ENCODE data around the gene CSTPP1. TPM values are rescaled to one million over a fixed set of nuclear protein-coding genes. Genes with fewer than 3 reads are reported as not detected.

CSTPP1 gene
- polyA plus RNA-seq, 1 donor (not counting 4 experiments of a cell fraction or from before 2014, with no cell fraction given): 20.0 TPM

GRCh38 chr11:47155879-47156278 lies 219.3 kb downstream of the CSTPP1 start:
- Histone ChIP-seq H3K4me1 (ENCODE audit: control insufficient read depth, extremely low read depth, insufficient read depth, low read length) (peaks cover 9% of the 10 kb centered on the region), H2AFZ (ENCODE audit: control insufficient read depth, low read length) (no peak overlapping the region), H3K9me3 (ENCODE audit: control insufficient read depth, low read depth, low read length) (no peaks in the 10 kb centered on the region), H3K9me1 (ENCODE audit: control insufficient read depth, extremely low read depth, insufficient read depth, low read length) (no peaks in the 10 kb centered on the region), H3K4me2 (ENCODE audit: control insufficient read depth, extremely low read depth, insufficient read depth, low read depth, low read length) (no peak overlapping the region), H3K79me2 (ENCODE audit: control insufficient read depth, insufficient read depth, low read length) (no peaks in the 10 kb centered on the region), H3K36me3 (ENCODE audit: control insufficient read depth in 2 of 2, extremely low read depth in 1 of 2, insufficient read depth in 2 of 2, low read length in 2 of 2) (peaks cover 2 to 4% of the 10 kb centered on the region in 2 experiments), H3K27me3 (ENCODE audit: control insufficient read depth, extremely low read depth, insufficient read depth, low read length) (no peaks in the 10 kb centered on the region), H4K20me1 (ENCODE audit: control insufficient read depth, extremely low read depth, insufficient read depth, low read length) (no peaks in the 10 kb centered on the region), H3K9ac (ENCODE audit: control insufficient read depth, extremely low read depth, insufficient read depth, low read length) (no peak overlapping the region), H3K27ac (ENCODE audit: control insufficient read depth, insufficient read depth, low read length) (no peak overlapping the region), H3K4me3 (ENCODE audit: control insufficient read depth in 2 of 3, extremely low read depth in 1 of 3, insufficient read depth in 2 of 3, low read depth in 1 of 3, low read length in 3 of 3) (no peak overlapping the region)
- no peak for FAIRE-seq
- dilution Hi-C loops (cut with MboI; ENCODE audit: extremely low pct_ligation_motif_present, low sequenced_read_pairs): no loop called here
- TF ChIP-seq CTCF (optimal IDR thresholded peaks at IDR 0.05 in 1 of 3, IDR thresholded peaks at IDR 0.05 in 1 of 3, conservative IDR thresholded peaks at IDR 0.05 in 1 of 3; ENCODE audit: extremely low read depth in 1 of 3, insufficient read depth in 2 of 3, low read length in 3 of 3) (no peak), EZH2 (IDR thresholded peaks at IDR 0.05; ENCODE audit: low read length) (no peak)
- DNase-seq (ENCODE audit: low read depth, low spot score): no peak

GRCh38 chr11:47156333-47156732 lies 219.8 kb downstream of the CSTPP1 start:
- H3K27ac ChIP-seq (ENCODE audit: control insufficient read depth, insufficient read depth, low read length): no peak overlapping the region
- no peaks in the 10 kb centered on the region for H3K79me2 ChIP-seq (ENCODE audit: control insufficient read depth, insufficient read depth, low read length)
- H2AFZ ChIP-seq (ENCODE audit: control insufficient read depth, low read length): no peak overlapping the region
- no peaks in the 10 kb centered on the region for H3K27me3 ChIP-seq (ENCODE audit: control insufficient read depth, extremely low read depth, insufficient read depth, low read length)
- no peak overlapping the region for H3K4me2 ChIP-seq (ENCODE audit: control insufficient read depth, extremely low read depth, insufficient read depth, low read depth, low read length)
- FAIRE-seq (no peak), DNase-seq (ENCODE audit: low read depth, low spot score) (no peak)
- H3K36me3 ChIP-seq (ENCODE audit: control insufficient read depth in 2 of 2, extremely low read depth in 1 of 2, insufficient read depth in 2 of 2, low read length in 2 of 2): peaks cover 2 to 4% of the 10 kb centered on the region in 2 experiments
- no peak overlapping the region for H3K4me3 ChIP-seq (ENCODE audit: control insufficient read depth in 2 of 3, extremely low read depth in 1 of 3, insufficient read depth in 2 of 3, low read depth in 1 of 3, low read length in 3 of 3)
- H3K9ac ChIP-seq (ENCODE audit: control insufficient read depth, extremely low read depth, insufficient read depth, low read length): no peak overlapping the region
- dilution Hi-C loops (cut with MboI; ENCODE audit: extremely low pct_ligation_motif_present, low sequenced_read_pairs): no loop called here
- H4K20me1 ChIP-seq (ENCODE audit: control insufficient read depth, extremely low read depth, insufficient read depth, low read length): no peaks in the 10 kb centered on the region
- H3K9me1 ChIP-seq (ENCODE audit: control insufficient read depth, extremely low read depth, insufficient read depth, low read length): no peaks in the 10 kb centered on the region
- no peaks in the 10 kb centered on the region for H3K9me3 ChIP-seq (ENCODE audit: control insufficient read depth, low read depth, low read length)
- no peak for TF ChIP-seq CTCF (optimal IDR thresholded peaks at IDR 0.05 in 1 of 3, IDR thresholded peaks at IDR 0.05 in 1 of 3, conservative IDR thresholded peaks at IDR 0.05 in 1 of 3; ENCODE audit: extremely low read depth in 1 of 3, insufficient read depth in 2 of 3, low read length in 3 of 3)
- TF ChIP-seq EZH2 (IDR thresholded peaks at IDR 0.05; ENCODE audit: low read length): no peak
- peaks cover 9% of the 10 kb centered on the region for H3K4me1 ChIP-seq (ENCODE audit: control insufficient read depth, extremely low read depth, insufficient read depth, low read length)
